Adrenal gland (tissue), 5 donors: ENCODE results near the gene RRAGB.

Source experiments
- CTCF ChIP-seq, 6 experiments: fragments of 450-650 bp in 4 of 6; fragments of 200-600 bp in 2 of 6; sonication (generic) in 1 of 6; IDR thresholded peaks; 1 replicate in 5 of 6; 2 replicates in 1 of 6; pipeline versions ENCODE4 v1.5.1 to v1.8.0; 2016 to 2021; ENCODE audit warnings: antibody characterized with exemption in 6 of 6, mild to moderate bottlenecking in 2 of 6, moderate library complexity in 1 of 6
- POLR2A ChIP-seq, 2 donors: fragments of 450-650 bp; IDR thresholded peaks; one replicate each; pipeline ENCODE4 v1.6.1; 2017; ENCODE audit warnings: antibody characterized with exemption in 2 of 2, mild to moderate bottlenecking in 2 of 2, moderate library complexity in 1 of 2
- donor health status: DM: no; HTN: no; CAD: no.

GRCh38 chrX:55787727-55788126, 70.2 kb downstream of the RRAGB start:
- TF ChIP-seq POLR2A (IDR thresholded peaks at IDR 0.05) (no peak), CTCF (IDR thresholded peaks at IDR 0.05) (no peak)
